ENCODE measurements around the gene NPBWR2.
A peak's percentile ranks its signal among the peaks of the same experiment; 100 is the strongest.
"Not testable (repeated sequence)": the region's sequence is repeated elsewhere in the genome, so short reads cannot be mapped to it uniquely, and the experiment has no call there.

Gene NPBWR2

DNA sequence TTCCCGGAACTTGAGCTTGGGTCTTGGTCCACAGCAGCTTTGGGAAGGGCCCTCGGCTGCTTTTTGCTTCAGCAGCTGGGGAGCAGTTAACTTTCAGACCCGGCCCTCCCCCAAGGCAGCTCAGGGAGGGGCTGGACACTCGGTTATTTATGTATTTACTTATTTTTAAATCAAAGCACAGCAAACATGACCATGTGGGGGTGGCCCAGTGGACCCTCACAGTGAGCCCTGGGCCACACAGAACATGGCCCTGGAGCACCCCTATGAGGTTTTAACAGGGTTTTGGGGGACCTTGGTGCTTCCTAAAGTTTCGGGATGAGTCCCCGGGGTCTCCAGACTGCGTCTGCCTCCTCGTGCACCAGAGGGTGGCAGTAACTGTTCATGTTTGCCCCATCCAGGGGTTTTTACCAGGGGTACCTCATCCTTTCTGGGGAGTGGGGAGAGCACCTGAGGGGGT is 26.6 kb upstream of the NPBWR2 start:
- TF ChIP-seq MYC (IDR thresholded peaks at IDR 0.05; ENCODE audit: low read depth, low read length) (no peak), POLR2A (IDR thresholded peaks at IDR 0.05; ENCODE audit: extremely low read depth, insufficient read length) (no peak)
- TF ChIP-seq, protein P1, sequence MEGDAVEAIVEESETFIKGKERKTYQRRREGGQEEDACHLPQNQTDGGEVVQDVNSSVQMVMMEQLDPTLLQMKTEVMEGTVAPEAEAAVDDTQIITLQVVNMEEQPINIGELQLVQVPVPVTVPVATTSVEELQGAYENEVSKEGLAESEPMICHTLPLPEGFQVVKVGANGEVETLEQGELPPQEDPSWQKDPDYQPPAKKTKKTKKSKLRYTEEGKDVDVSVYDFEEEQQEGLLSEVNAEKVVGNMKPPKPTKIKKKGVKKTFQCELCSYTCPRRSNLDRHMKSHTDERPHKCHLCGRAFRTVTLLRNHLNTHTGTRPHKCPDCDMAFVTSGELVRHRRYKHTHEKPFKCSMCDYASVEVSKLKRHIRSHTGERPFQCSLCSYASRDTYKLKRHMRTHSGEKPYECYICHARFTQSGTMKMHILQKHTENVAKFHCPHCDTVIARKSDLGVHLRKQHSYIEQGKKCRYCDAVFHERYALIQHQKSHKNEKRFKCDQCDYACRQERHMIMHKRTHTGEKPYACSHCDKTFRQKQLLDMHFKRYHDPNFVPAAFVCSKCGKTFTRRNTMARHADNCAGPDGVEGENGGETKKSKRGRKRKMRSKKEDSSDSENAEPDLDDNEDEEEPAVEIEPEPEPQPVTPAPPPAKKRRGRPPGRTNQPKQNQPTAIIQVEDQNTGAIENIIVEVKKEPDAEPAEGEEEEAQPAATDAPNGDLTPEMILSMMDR (IDR thresholded peaks at IDR 0.05; ENCODE audit: low read depth, low read length) = peak; percentile 42
- peak; percentile 55 for DNase-seq (ENCODE audit: low read depth)
- no peak overlapping the region for H3K4me3 ChIP-seq (ENCODE audit: low read depth, low read length)

GRCh38 chr20:64131406-64131805 is 24.0 kb upstream of the NPBWR2 start:
- peak; percentile 43 for DNase-seq (ENCODE audit: low read depth)
- TF ChIP-seq MYC (IDR thresholded peaks at IDR 0.05; ENCODE audit: low read depth, low read length) = no peak
- TF ChIP-seq, protein P1 (IDR thresholded peaks at IDR 0.05; ENCODE audit: low read depth, low read length) = peak; percentile 35
- no peak overlapping the region for H3K4me3 ChIP-seq (ENCODE audit: low read depth, low read length)

- no peak for TF ChIP-seq POLR2A (IDR thresholded peaks at IDR 0.05; ENCODE audit: extremely low read depth, insufficient read length)
- TF ChIP-seq, protein P1 (IDR thresholded peaks at IDR 0.05; ENCODE audit: low read depth, low read length) = no peak
- no peak for TF ChIP-seq MYC (IDR thresholded peaks at IDR 0.05; ENCODE audit: low read depth, low read length)
- TF ChIP-seq MAX (IDR thresholded peaks at IDR 0.05; ENCODE audit: low read depth, low read length) = no peak
- no peak overlapping the region for H3K4me3 ChIP-seq (ENCODE audit: low read depth, low read length)
- DNase-seq (ENCODE audit: low read depth) = no peak
Observed at GRCh38 chr20:64130876-64131275, 23.5 kb upstream of the NPBWR2 start.

DNA sequence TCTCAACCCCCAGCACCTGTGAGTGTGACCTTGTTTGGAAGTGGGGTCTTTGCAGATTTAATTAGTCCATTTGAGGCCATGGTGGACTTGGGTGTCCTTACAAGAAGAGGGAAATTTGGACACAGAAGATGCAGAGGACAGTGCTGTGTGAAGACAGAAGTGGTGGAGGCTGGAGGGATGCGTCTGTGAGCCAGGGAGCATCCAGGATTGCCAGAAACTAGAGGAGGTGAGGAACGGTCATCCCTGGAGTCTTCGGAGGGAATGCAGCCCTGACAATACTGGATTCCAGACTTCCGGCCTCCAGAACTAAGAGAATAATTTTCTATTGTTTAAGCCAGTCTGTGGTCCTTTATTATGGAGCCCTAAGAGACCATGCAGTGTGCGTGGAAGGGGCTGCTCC is 22.9 kb upstream of the NPBWR2 start:
- DNase-seq (ENCODE audit: low read depth) = no peak
- TF ChIP-seq MAX (IDR thresholded peaks at IDR 0.05; ENCODE audit: low read depth, low read length) = no peak
- TF ChIP-seq MYC (IDR thresholded peaks at IDR 0.05; ENCODE audit: low read depth, low read length) = no peak
- TF ChIP-seq, protein P1 (IDR thresholded peaks at IDR 0.05; ENCODE audit: low read depth, low read length) = no peak
- TF ChIP-seq POLR2A (IDR thresholded peaks at IDR 0.05; ENCODE audit: extremely low read depth, insufficient read length) = no peak
- no peak overlapping the region for H3K4me3 ChIP-seq (ENCODE audit: low read depth, low read length)

GRCh38 chr20:64129146-64129782 is 21.9 kb upstream of the NPBWR2 start:
- TF ChIP-seq, protein P1 (IDR thresholded peaks at IDR 0.05; ENCODE audit: low read depth, low read length) = no peak
- DNase-seq (ENCODE audit: low read depth) = no peak
- no peak overlapping the region for H3K4me3 ChIP-seq (ENCODE audit: low read depth, low read length)

- DNase-seq (ENCODE audit: low read depth); H3K4me3 ChIP-seq (ENCODE audit: low read depth, low read length): not testable (repeated sequence)
Observed at GRCh38 chr20:64123517-64123916, 16.2 kb upstream of the NPBWR2 start.

DNA sequence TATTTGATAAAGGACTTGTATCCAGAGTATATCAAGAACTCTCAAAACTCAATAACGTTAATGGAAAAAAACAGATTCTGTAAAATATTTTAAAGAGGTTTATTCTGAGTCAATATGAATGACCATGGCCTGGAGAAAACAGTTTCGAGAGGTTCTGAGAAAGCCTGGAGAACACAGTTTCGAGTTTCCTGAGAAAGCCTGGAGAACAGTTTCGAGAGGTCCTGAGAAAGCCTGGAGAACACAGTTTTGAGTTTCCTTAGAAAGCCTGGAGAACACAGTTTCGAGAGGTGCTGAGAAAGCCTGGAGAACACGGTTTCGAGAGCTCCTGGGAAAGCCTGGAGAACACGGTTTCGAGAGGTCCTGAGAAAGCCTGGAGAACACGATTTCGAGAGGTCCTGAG is 15.6 kb upstream of the NPBWR2 start:
- not testable (repeated sequence) for H3K4me3 ChIP-seq (ENCODE audit: low read depth, low read length); DNase-seq (ENCODE audit: low read depth)
